Activated T-helper 2 cell treated with anti-CD3 and anti-CD28 coated beads, Interferon-gamma antibody, Interleukin-2, Interleukin-4, amounts not matched to agents 10 μg/mL and 5 μg/mL and 100 μg/mL, durations not matched to agents 14 hours and 24 hours and 36 hours (primary cell): ENCODE measurements around the gene SLC16A8. TPM values are rescaled to one million over a fixed set of nuclear protein-coding genes. Genes with fewer than 3 reads are reported as not detected.

Source experiments
- DNase-seq: peaks from one replicate; pipeline ENCODE4 v3.0.0; 2021; ENCODE audit warnings: low spot score
- H3K27ac Mint-ChIP-seq: one replicate; pipeline ENCODE4 v1.8.0; 2021; ENCODE audit warnings: mixed read lengths
- H3K27me3 Mint-ChIP-seq: one replicate; pipeline ENCODE4 v1.8.0; 2021; ENCODE audit warnings: low read depth, mixed read lengths
- H3K36me3 Mint-ChIP-seq: one replicate; pipeline ENCODE4 v1.8.0; 2021; ENCODE audit warnings: low read depth, mixed read lengths
- H3K4me1 Mint-ChIP-seq: one replicate; pipeline ENCODE4 v1.8.0; 2021; ENCODE audit warnings: low read depth, mixed read lengths
- H3K4me3 Mint-ChIP-seq: one replicate; pipeline ENCODE4 v1.8.0; 2021; ENCODE audit warnings: low read depth, mild to moderate bottlenecking, moderate library complexity, mixed read lengths
- H3K9me3 Mint-ChIP-seq: one replicate; pipeline ENCODE4 v1.8.0; 2021; ENCODE audit warnings: mixed read lengths
- intact Hi-C: fragments of 100-400 bp; cut with micrococcal nuclease; formaldehyde crosslinking; loops from one replicate; pipeline ENCODE4 v1.15.1; 2023
- total RNA-seq: library from RNA; stranded (reverse); gene quantifications from 2 replicates; pipeline ENCODE4 v1.2.3, GENCODE V29; 2022

Gene SLC16A8
- total RNA-seq, 1 donor from 2014 or later = not detected

GRCh38 chr22:38035530-38035885, 48.5 kb downstream of the SLC16A8 start:
- Mint-ChIP-seq H3K36me3 (no peaks in the 10 kb centered on the region), H3K27ac (no peak overlapping the region), H3K4me1 (no peaks in the 10 kb centered on the region), H3K4me3 (no peak overlapping the region), H3K9me3 (no peaks in the 10 kb centered on the region), H3K27me3 (no peaks in the 10 kb centered on the region)
- no peak for DNase-seq
- intact Hi-C loops = no loop called here

GRCh38 chr22:38034884-38035529, 49.0 kb downstream of the SLC16A8 start:
- intact Hi-C loops = no loop called here
- Mint-ChIP-seq H3K36me3 (no peaks in the 10 kb centered on the region), H3K27ac (no peak overlapping the region), H3K27me3 (no peaks in the 10 kb centered on the region), H3K4me1 (no peaks in the 10 kb centered on the region), H3K9me3 (no peaks in the 10 kb centered on the region), H3K4me3 (no peak overlapping the region)
- no peak for DNase-seq

- no peaks in the 10 kb centered on the region for H3K9me3 Mint-ChIP-seq
- H3K36me3 Mint-ChIP-seq = no peaks in the 10 kb centered on the region
- H3K4me1 Mint-ChIP-seq = no peaks in the 10 kb centered on the region
- H3K27ac Mint-ChIP-seq = no peak overlapping the region
- intact Hi-C loops = no loop called here
- no peaks in the 10 kb centered on the region for H3K27me3 Mint-ChIP-seq
- H3K4me3 Mint-ChIP-seq = no peak overlapping the region
- DNase-seq = no peak
These were observed 49.6 kb downstream of the SLC16A8 start for GRCh38 chr22:38034278-38034882.

GRCh38 chr22:38033522-38034277, 50.3 kb downstream of the SLC16A8 start:
- DNase-seq = no peak
- no peaks in the 10 kb centered on the region for H3K36me3 Mint-ChIP-seq
- H3K27me3 Mint-ChIP-seq = no peaks in the 10 kb centered on the region
- no peak overlapping the region for H3K27ac Mint-ChIP-seq
- no peaks in the 10 kb centered on the region for H3K4me1 Mint-ChIP-seq
- intact Hi-C loops = no loop called here
- H3K4me3 Mint-ChIP-seq = no peak overlapping the region
- H3K9me3 Mint-ChIP-seq = no peaks in the 10 kb centered on the region

GRCh38 chr22:38032681-38033521, 51.1 kb downstream of the SLC16A8 start:
- no peak for DNase-seq
- no peaks in the 10 kb centered on the region for H3K4me1 Mint-ChIP-seq
- H3K9me3 Mint-ChIP-seq = no peaks in the 10 kb centered on the region
- intact Hi-C loops = no loop called here
- H3K27ac Mint-ChIP-seq = no peak overlapping the region
- no peaks in the 10 kb centered on the region for H3K36me3 Mint-ChIP-seq
- H3K27me3 Mint-ChIP-seq = no peaks in the 10 kb centered on the region
- no peak overlapping the region for H3K4me3 Mint-ChIP-seq

GRCh38 chr22:38031491-38031890, 52.5 kb downstream of the SLC16A8 start:
- Mint-ChIP-seq H3K36me3 (no peaks in the 10 kb centered on the region), H3K9me3 (no peaks in the 10 kb centered on the region), H3K27ac (no peak overlapping the region), H3K4me1 (no peaks in the 10 kb centered on the region), H3K4me3 (no peak overlapping the region), H3K27me3 (no peaks in the 10 kb centered on the region)
- no peak for DNase-seq
- intact Hi-C loops = no loop called here

GRCh38 chr22:38030311-38031133, 53.5 kb downstream of the SLC16A8 start:
- intact Hi-C loops = no loop called here
- no peaks in the 10 kb centered on the region for H3K36me3 Mint-ChIP-seq
- no peaks in the 10 kb centered on the region for H3K27me3 Mint-ChIP-seq

GRCh38 chr22:38029901-38030300, 54.1 kb downstream of the SLC16A8 start:
- no peaks in the 10 kb centered on the region for H3K9me3 Mint-ChIP-seq
- no peaks in the 10 kb centered on the region for H3K27me3 Mint-ChIP-seq
- intact Hi-C loops = no loop called here
- no peak for DNase-seq
- no peak overlapping the region for H3K27ac Mint-ChIP-seq
- no peak overlapping the region for H3K4me3 Mint-ChIP-seq
- H3K36me3 Mint-ChIP-seq = no peaks in the 10 kb centered on the region
- no peaks in the 10 kb centered on the region for H3K4me1 Mint-ChIP-seq

More at GRCh38 chr22:38030311-38031133, 53.5 kb downstream of the SLC16A8 start:
- Mint-ChIP-seq H3K4me3 (no peak overlapping the region), H3K4me1 (no peaks in the 10 kb centered on the region), H3K9me3 (no peaks in the 10 kb centered on the region), H3K27ac (no peak overlapping the region)
- no peak for DNase-seq

GRCh38 chr22:38029370-38029769, 54.6 kb downstream of the SLC16A8 start:
- H3K4me1 Mint-ChIP-seq = no peaks in the 10 kb centered on the region
- DNase-seq = no peak
- intact Hi-C loops = no loop called here
- no peak overlapping the region for H3K4me3 Mint-ChIP-seq
- no peaks in the 10 kb centered on the region for H3K27me3 Mint-ChIP-seq
- H3K9me3 Mint-ChIP-seq = no peaks in the 10 kb centered on the region
- no peaks in the 10 kb centered on the region for H3K36me3 Mint-ChIP-seq
- H3K27ac Mint-ChIP-seq = no peak overlapping the region

- no peak for DNase-seq
- Mint-ChIP-seq H3K27me3 (no peaks in the 10 kb centered on the region), H3K4me1 (no peaks in the 10 kb centered on the region), H3K9me3 (no peaks in the 10 kb centered on the region), H3K4me3 (no peak overlapping the region), H3K27ac (no peak overlapping the region), H3K36me3 (no peaks in the 10 kb centered on the region)
- intact Hi-C loops = no loop called here
These were observed 55.4 kb downstream of the SLC16A8 start for GRCh38 chr22:38028344-38029130.
